Measurements from ENCODE around the gene LMX1A. TPM values are rescaled to one million over a fixed set of nuclear protein-coding genes. Genes with fewer than 3 reads are reported as not detected.
A peak's percentile ranks its signal among the peaks of the same experiment; 100 is the strongest.

LMX1A gene
- total RNA-seq, 1 experiment from 2014 or later, result not detected

GRCh38 chr1:165306543-165307434, 49.7 kb downstream of the LMX1A start:
- Histone ChIP-seq H3K4me3 (no peak overlapping the region), H3K27me3 (no peaks in the 10 kb centered on the region), H3K9me3 (no peaks in the 10 kb centered on the region), H3K36me3 (no peaks in the 10 kb centered on the region)
- DNase-seq, result no peak

- Histone ChIP-seq H3K36me3 (no peaks in the 10 kb centered on the region), H3K9me3 (no peaks in the 10 kb centered on the region), H3K4me3 (no peak overlapping the region), H3K27me3 (no peaks in the 10 kb centered on the region)
- peak; percentile 87 for DNase-seq
Observed at GRCh38 chr1:165303386-165303785, 53.1 kb downstream of the LMX1A start.

- Histone ChIP-seq H3K36me3 (no peaks in the 10 kb centered on the region), H3K27me3 (no peaks in the 10 kb centered on the region), H3K9me3 (no peaks in the 10 kb centered on the region), H3K4me3 (no peak overlapping the region)
- no peak for DNase-seq
Observed at GRCh38 chr1:165300400-165300903, 56.1 kb downstream of the LMX1A start.

- no peak for DNase-seq
- Histone ChIP-seq H3K36me3 (no peaks in the 10 kb centered on the region), H3K4me3 (no peak overlapping the region), H3K9me3 (no peaks in the 10 kb centered on the region), H3K27me3 (no peaks in the 10 kb centered on the region)
Observed at GRCh38 chr1:165298203-165298820, 58.2 kb downstream of the LMX1A start.

GRCh38 chr1:165296205-165296604, 60.3 kb downstream of the LMX1A start:
- no peak for DNase-seq
- no peaks in the 10 kb centered on the region for H3K36me3 ChIP-seq
- no peak overlapping the region for H3K4me3 ChIP-seq
- no peaks in the 10 kb centered on the region for H3K27me3 ChIP-seq
- H3K9me3 ChIP-seq, result no peaks in the 10 kb centered on the region

- Histone ChIP-seq H3K27me3 (no peaks in the 10 kb centered on the region), H3K36me3 (no peaks in the 10 kb centered on the region), H3K4me3 (no peak overlapping the region), H3K9me3 (no peaks in the 10 kb centered on the region)
- peak; percentile 84 for DNase-seq
Observed at GRCh38 chr1:165290148-165290547, 66.4 kb downstream of the LMX1A start.

- Histone ChIP-seq H3K36me3 (no peaks in the 10 kb centered on the region), H3K9me3 (no peaks in the 10 kb centered on the region), H3K4me3 (no peak overlapping the region), H3K27me3 (no peaks in the 10 kb centered on the region)
- no peak for DNase-seq
Observed at GRCh38 chr1:165289556-165289955, 67.0 kb downstream of the LMX1A start.

GRCh38 chr1:165288350-165289120, 68.0 kb downstream of the LMX1A start:
- no peak overlapping the region for H3K4me3 ChIP-seq
- H3K9me3 ChIP-seq, result no peaks in the 10 kb centered on the region
- peak; percentile 92 for DNase-seq
- no peaks in the 10 kb centered on the region for H3K36me3 ChIP-seq
- no peaks in the 10 kb centered on the region for H3K27me3 ChIP-seq

GRCh38 chr1:165287781-165288180, 68.7 kb downstream of the LMX1A start:
- H3K9me3 ChIP-seq, result no peaks in the 10 kb centered on the region
- no peak overlapping the region for H3K4me3 ChIP-seq
- H3K27me3 ChIP-seq, result no peaks in the 10 kb centered on the region
- DNase-seq, result no peak
- no peaks in the 10 kb centered on the region for H3K36me3 ChIP-seq

GRCh38 chr1:165287329-165287728, 69.2 kb downstream of the LMX1A start:
- no peaks in the 10 kb centered on the region for H3K36me3 ChIP-seq
- H3K4me3 ChIP-seq, result no peak overlapping the region
- no peaks in the 10 kb centered on the region for H3K9me3 ChIP-seq
- H3K27me3 ChIP-seq, result no peaks in the 10 kb centered on the region
- DNase-seq, result no peak

- no peak overlapping the region for H3K4me3 ChIP-seq
- DNase-seq, result no peak
- H3K27me3 ChIP-seq, result no peaks in the 10 kb centered on the region
- no peaks in the 10 kb centered on the region for H3K9me3 ChIP-seq
- no peaks in the 10 kb centered on the region for H3K36me3 ChIP-seq
Observed at GRCh38 chr1:165284454-165284853, 72.1 kb downstream of the LMX1A start.

GRCh38 chr1:165281207-165281901, 75.2 kb downstream of the LMX1A start:
- DNase-seq, result no peak
- no peaks in the 10 kb centered on the region for H3K36me3 ChIP-seq
- no peaks in the 10 kb centered on the region for H3K27me3 ChIP-seq
- H3K9me3 ChIP-seq, result no peaks in the 10 kb centered on the region
- H3K4me3 ChIP-seq, result no peak overlapping the region

GRCh38 chr1:165279882-165280281, 76.6 kb downstream of the LMX1A start:
- no peaks in the 10 kb centered on the region for H3K36me3 ChIP-seq
- H3K27me3 ChIP-seq, result no peaks in the 10 kb centered on the region
- H3K9me3 ChIP-seq, result no peaks in the 10 kb centered on the region
- DNase-seq, result peak; percentile 12
- no peak overlapping the region for H3K4me3 ChIP-seq

GRCh38 chr1:165276314-165276713, 80.2 kb downstream of the LMX1A start:
- Histone ChIP-seq H3K27me3 (no peaks in the 10 kb centered on the region), H3K36me3 (no peaks in the 10 kb centered on the region), H3K4me3 (no peak overlapping the region), H3K9me3 (no peaks in the 10 kb centered on the region)
- no peak for DNase-seq

GRCh38 chr1:165265196-165265838, 91.2 kb downstream of the LMX1A start:
- DNase-seq, result no peak
- no peaks in the 10 kb centered on the region for H3K36me3 ChIP-seq
- no peak overlapping the region for H3K4me3 ChIP-seq
- H3K9me3 ChIP-seq, result no peaks in the 10 kb centered on the region
- H3K27me3 ChIP-seq, result peaks cover 3% of the 10 kb centered on the region
